ENCODE measurements around the gene IGSF10. TPM values are rescaled to one million over a fixed set of nuclear protein-coding genes. Genes with fewer than 3 reads are reported as not detected.

The IGSF10 gene
- total RNA-seq, 2 experiments from 2014 or later, result not detected

DNA sequence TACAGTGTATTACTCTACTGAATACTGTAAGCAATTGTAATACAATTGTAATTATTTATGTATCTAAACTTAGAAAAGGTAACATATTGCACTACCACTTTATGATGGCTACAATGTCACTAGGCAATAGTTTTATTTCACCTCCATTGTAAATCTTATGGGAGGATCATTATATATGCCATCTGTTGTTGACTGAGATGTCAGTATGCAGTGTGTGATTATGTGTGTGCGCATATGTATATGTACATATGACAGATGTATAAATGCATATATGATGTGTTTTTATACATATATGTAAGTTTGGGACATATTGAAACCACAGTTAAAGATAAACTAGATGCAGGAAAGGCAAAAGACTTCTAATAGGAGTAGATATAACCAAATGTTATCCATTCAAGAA lies 8.5 kb downstream of the IGSF10 start:
- CTCF ChIA-PET, result no interaction called here
- no peak for DNase-seq
- no peaks in the 10 kb centered on the region for H3K9me3 Mint-ChIP-seq
- intact Hi-C loops (cut with micrococcal nuclease), result no loop called here
- no peaks in the 10 kb centered on the region for H3K36me3 Mint-ChIP-seq
- POLR2A ChIA-PET, result no interaction called here
- H3K4me1 Mint-ChIP-seq (ENCODE audit: low read depth), result no peaks in the 10 kb centered on the region
- H3K27me3 Mint-ChIP-seq, result peaks cover 7% of the 10 kb centered on the region
- no peak overlapping the region for H3K27ac Mint-ChIP-seq
- no peak overlapping the region for H3K4me3 Mint-ChIP-seq

DNA sequence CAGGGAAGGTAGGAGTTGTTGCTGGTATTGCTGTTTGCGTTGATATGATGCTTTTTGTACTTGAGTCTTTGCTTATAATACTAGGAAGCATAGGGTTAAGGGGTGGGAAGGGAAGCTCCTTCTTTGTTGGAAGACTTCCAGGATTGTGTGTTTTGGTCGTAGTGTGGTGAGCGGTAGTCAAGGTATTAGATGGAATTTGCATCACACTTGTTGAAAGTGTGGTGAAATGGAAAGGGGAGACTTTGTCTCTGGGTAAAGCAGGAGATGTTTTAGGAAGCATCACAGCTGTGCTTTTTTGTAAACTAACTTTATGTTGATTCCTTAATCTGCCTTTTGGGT lies 14.9 kb downstream of the IGSF10 start:
- intact Hi-C loops (cut with micrococcal nuclease), result no loop called here
- Mint-ChIP-seq H3K4me1 (ENCODE audit: low read depth) (no peaks in the 10 kb centered on the region), H3K27me3 (peaks cover 15% of the 10 kb centered on the region), H3K27ac (no peak overlapping the region), H3K4me3 (no peak overlapping the region), H3K9me3 (no peaks in the 10 kb centered on the region), H3K36me3 (no peaks in the 10 kb centered on the region)
- ChIA-PET CTCF (no interaction called here), POLR2A (no interaction called here)
- DNase-seq, result no peak

DNA sequence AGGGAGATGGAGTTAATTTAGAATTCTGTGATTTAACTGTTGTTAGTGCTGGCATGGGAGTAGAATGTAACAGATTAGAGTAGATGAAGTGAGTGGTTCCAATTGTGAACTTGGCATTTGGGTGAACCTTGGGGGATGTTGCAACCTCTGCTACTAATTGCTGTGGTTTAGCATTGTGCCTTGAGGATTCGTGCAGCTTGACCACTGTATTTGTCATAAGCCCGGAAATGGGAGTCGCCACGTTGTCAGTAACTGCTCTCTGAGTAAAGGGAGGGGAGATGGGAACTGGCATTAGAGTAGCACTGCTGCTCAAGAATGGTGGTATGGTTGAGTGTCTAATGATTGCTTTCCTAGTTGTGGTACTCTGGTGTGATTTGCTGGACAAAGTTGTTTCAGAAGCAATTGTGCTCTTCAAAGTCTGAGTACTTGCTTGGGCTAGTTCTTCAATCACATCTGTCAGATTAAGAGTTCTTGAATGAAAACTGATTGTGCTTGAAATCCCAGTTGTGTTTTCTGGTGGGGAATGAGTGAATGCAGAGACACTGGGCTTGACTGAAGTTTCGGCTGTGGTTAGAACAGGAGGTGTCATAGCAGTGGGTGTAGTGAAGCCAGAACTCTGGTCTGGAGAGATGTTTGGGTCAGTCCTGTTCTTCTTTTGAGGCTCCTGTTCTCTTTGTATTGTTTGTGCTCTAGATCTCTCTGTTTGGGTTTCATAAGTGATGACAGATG lies 15.4 kb downstream of the IGSF10 start:
- Mint-ChIP-seq H3K27me3 (peaks cover 15% of the 10 kb centered on the region), H3K9me3 (no peaks in the 10 kb centered on the region), H3K4me3 (no peak overlapping the region), H3K4me1 (ENCODE audit: low read depth) (no peaks in the 10 kb centered on the region), H3K36me3 (no peaks in the 10 kb centered on the region), H3K27ac (no peak overlapping the region)
- intact Hi-C loops (cut with micrococcal nuclease), result no loop called here
- ChIA-PET CTCF (interaction anchor here (1.8 kb wide), 1 partner anchor 10 kb away, joined by 5 read pairs; no protein-coding TSS in a partner anchor), POLR2A (no interaction called here)
- DNase-seq, result no peak

DNA sequence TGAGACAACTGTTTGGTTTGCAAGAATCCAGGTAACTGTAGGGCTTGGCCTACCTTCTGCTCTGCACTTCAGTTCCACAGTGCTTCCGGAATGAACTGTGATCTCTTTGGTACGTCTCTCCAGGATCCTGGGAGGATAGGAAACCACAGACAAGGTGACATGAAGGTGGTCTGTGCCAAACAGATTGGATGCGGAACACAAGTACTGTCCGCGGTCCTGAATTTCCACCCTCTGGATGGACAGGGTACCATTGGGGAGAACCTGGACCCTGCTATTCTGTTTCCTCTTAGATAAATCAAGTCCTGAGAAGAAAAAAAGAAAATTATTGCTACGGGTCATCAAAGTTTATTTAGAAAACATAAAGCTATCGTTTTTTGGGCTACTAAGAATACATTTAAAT lies 17.3 kb downstream of the IGSF10 start:
- no peak overlapping the region for H3K4me3 Mint-ChIP-seq
- intact Hi-C loops (cut with micrococcal nuclease), result no loop called here
- no peaks in the 10 kb centered on the region for H3K36me3 Mint-ChIP-seq
- no peak for DNase-seq
- H3K9me3 Mint-ChIP-seq, result no peaks in the 10 kb centered on the region
- POLR2A ChIA-PET, result no interaction called here
- H3K4me1 Mint-ChIP-seq (ENCODE audit: low read depth), result no peaks in the 10 kb centered on the region
- CTCF ChIA-PET, result interaction anchor here (1.8 kb wide), 1 partner anchor 8 kb away, joined by 5 read pairs; no protein-coding TSS in a partner anchor
- H3K27me3 Mint-ChIP-seq, result peaks cover 12% of the 10 kb centered on the region
- no peak overlapping the region for H3K27ac Mint-ChIP-seq

DNA sequence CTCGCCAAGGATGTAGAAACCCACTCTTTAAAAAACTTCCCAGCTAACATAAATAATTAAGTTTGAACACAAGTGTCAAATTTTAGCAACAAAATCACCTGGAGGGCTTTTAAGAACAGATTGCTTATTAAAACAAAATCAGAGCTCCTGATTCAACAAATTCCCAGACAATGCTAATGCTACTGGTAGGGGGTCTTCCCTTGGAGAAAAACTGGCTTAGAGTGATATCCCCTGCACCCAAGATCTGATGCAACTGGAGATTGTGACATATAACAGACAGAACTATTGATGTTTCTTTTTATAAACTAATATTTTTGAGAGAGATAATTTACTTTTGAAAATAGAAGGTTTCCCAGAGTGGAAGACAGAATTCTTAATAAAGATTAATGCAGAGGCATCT lies 19.9 kb downstream of the IGSF10 start:
- Mint-ChIP-seq H3K27ac (no peak overlapping the region), H3K4me1 (ENCODE audit: low read depth) (no peaks in the 10 kb centered on the region), H3K9me3 (no peaks in the 10 kb centered on the region), H3K4me3 (no peak overlapping the region), H3K27me3 (peaks cover 2% of the 10 kb centered on the region), H3K36me3 (no peaks in the 10 kb centered on the region)
- POLR2A ChIA-PET, result no interaction called here
- CTCF ChIA-PET, result interaction anchor here (0.9 to 1.5 kb wide), 4 partner anchors 27 to 398 kb away, joined by 4 to 7 read pairs (median 4); no protein-coding TSS in a partner anchor
- DNase-seq, result no peak
- intact Hi-C loops (cut with micrococcal nuclease), result no loop called here

DNA sequence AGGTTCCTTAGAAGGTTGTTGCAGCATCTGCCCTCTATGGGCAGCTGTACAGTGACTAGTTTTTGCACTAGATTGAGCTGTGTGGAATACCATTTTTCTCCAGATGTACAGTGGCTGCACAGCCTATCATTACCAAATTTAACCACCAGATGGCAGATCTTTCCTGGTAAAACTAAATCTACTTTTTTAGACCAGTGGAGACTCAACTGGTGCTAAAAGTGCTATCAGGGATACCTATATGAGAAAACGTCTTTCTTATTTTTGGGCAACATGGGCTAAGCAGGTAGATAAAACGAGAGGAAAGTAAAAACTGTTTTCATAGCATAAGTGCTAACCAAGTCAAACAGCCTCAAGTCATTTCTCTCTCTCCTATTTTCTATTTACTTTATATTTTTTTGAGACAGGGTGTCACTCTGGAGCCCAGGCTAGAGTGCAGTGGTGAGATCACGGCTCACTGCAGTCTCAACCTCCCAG lies 21.2 kb downstream of the IGSF10 start:
- no peaks in the 10 kb centered on the region for H3K27me3 Mint-ChIP-seq
- H3K4me3 Mint-ChIP-seq, result no peak overlapping the region
- ChIA-PET POLR2A (no interaction called here), CTCF (interaction anchor here (0.6 to 2.1 kb wide), 9 partner anchors 10 to 526 kb away, joined by 3 to 13 read pairs (median 4); no protein-coding TSS in a partner anchor)
- DNase-seq, result no peak
- no peak overlapping the region for H3K27ac Mint-ChIP-seq
- H3K9me3 Mint-ChIP-seq, result no peaks in the 10 kb centered on the region
- intact Hi-C loops (cut with micrococcal nuclease), result loop anchor here (1.0 to 5.0 kb wide), 3 partner anchors 212 to 479 kb away; no protein-coding TSS in a partner anchor
- H3K36me3 Mint-ChIP-seq, result no peaks in the 10 kb centered on the region
- no peaks in the 10 kb centered on the region for H3K4me1 Mint-ChIP-seq (ENCODE audit: low read depth)

DNA sequence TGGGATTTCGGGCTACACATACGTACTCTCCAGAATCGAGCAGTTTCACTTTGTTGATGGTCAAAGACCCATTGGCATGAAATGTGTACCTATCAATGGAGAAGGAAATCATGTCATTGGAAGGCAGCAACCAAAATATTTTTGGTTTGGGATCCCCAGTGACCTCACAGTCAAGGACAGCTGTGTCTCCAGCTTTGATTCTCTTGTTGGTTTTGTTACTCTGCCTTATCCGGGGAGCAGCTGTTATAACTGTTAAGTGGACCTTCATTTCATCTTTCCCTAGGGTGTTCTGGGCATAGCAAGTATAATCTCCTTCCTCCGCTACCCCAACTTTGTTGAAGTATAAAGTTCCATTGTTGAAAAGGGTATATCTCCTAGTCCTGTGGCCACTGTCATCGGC lies 23.0 kb downstream of the IGSF10 start:
- ChIA-PET CTCF (interaction anchor here (1.0 to 2.1 kb wide), 5 partner anchors 29 to 481 kb away, joined by 3 to 13 read pairs (median 4); no protein-coding TSS in a partner anchor), POLR2A (no interaction called here)
- no peaks in the 10 kb centered on the region for H3K27me3 Mint-ChIP-seq
- no peaks in the 10 kb centered on the region for H3K4me1 Mint-ChIP-seq (ENCODE audit: low read depth)
- H3K36me3 Mint-ChIP-seq, result no peaks in the 10 kb centered on the region
- H3K4me3 Mint-ChIP-seq, result no peak overlapping the region
- DNase-seq, result no peak
- H3K27ac Mint-ChIP-seq, result no peak overlapping the region
- intact Hi-C loops (cut with micrococcal nuclease), result loop anchor here (5.0 kb wide), 1 partner anchor 211 kb away; no protein-coding TSS in a partner anchor
- no peaks in the 10 kb centered on the region for H3K9me3 Mint-ChIP-seq

DNA sequence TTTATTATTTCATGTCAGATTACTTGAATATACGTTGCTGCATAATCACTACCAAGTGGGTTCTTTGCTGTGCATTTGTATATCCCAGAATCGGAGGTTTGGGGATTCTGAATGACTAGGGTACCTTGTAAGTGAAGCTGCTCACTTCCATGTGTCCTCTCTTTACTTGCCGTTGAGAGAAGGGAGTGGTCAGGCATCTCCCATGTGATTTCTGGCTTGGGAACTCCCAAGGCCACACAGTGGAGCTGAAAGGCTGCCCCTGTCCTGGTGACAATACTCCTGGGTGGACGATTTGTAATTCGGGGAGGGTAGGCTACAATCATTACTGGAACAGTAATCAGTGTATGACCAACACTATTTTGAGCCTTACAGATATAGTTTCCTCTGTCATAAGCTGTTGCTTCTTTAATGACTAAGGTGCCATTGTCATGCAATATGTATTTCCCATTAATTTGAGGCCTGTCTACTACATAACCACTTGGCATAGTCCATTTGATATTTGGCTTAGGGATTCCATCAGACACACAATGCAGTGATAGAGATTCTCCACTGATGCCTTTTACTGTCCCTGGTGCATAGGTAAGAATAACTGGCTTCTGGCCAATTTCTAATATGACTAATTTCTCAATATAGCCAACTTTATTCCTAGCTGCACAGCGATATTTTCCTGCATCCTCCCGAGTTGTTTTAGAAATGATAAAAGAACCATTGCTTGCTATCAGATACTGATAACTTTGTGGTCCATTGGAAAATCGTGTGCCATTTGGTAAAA lies 24.0 kb downstream of the IGSF10 start:
- DNase-seq, result no peak
- Mint-ChIP-seq H3K9me3 (no peaks in the 10 kb centered on the region), H3K27me3 (no peaks in the 10 kb centered on the region), H3K27ac (no peak overlapping the region), H3K4me3 (no peak overlapping the region), H3K36me3 (no peaks in the 10 kb centered on the region), H3K4me1 (ENCODE audit: low read depth) (no peaks in the 10 kb centered on the region)
- ChIA-PET CTCF (interaction anchor here (1.0 to 1.3 kb wide), 3 partner anchors 30 to 482 kb away, joined by 3 to 5 read pairs (median 4); no protein-coding TSS in a partner anchor), POLR2A (no interaction called here)
- intact Hi-C loops (cut with micrococcal nuclease), result loop anchor here (5.0 kb wide), 1 partner anchor 210 kb away; no protein-coding TSS in a partner anchor

DNA sequence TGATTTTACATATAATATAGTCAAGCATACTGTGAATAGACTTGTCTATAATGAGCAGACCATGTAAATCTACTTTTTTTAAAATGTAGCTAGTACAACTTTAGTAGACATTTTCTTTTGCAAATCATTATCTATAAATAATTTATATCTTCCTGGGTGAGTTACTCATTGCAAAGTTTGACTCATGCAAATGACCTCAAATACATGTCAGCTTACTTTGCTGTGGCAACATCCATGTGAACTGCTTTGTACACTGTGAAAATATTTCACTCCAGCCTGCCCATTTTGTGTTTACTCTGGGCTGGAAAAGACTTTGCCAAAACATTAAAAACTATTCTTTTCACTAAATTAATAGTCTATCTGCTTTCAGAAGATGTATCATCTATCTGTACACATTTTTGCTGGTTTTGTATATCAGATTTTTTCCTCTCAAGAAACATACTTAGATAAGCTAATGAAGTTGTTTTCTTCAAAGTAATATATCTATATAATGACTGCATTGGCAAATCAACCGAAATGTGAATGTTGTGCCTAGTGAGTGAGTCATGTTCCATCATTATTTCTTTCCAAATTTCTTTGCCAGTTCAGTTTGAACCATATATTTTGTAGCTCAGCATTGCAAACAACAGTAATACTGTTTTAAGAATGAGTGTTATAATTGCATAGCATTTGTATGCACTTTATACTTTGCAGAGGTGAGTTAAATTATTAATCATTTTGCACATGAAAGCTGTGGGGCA lies 26.5 kb downstream of the IGSF10 start:
- ChIA-PET CTCF (interaction anchor here (1.4 kb wide), 1 partner anchor 206 kb away, joined by 3 read pairs; no protein-coding TSS in a partner anchor), POLR2A (no interaction called here)
- Mint-ChIP-seq H3K27me3 (peaks cover 1% of the 10 kb centered on the region), H3K36me3 (peaks cover 2% of the 10 kb centered on the region), H3K4me3 (no peak overlapping the region), H3K9me3 (no peaks in the 10 kb centered on the region), H3K4me1 (ENCODE audit: low read depth) (no peaks in the 10 kb centered on the region), H3K27ac (no peak overlapping the region)
- DNase-seq, result no peak
- intact Hi-C loops (cut with micrococcal nuclease), result no loop called here

DNA sequence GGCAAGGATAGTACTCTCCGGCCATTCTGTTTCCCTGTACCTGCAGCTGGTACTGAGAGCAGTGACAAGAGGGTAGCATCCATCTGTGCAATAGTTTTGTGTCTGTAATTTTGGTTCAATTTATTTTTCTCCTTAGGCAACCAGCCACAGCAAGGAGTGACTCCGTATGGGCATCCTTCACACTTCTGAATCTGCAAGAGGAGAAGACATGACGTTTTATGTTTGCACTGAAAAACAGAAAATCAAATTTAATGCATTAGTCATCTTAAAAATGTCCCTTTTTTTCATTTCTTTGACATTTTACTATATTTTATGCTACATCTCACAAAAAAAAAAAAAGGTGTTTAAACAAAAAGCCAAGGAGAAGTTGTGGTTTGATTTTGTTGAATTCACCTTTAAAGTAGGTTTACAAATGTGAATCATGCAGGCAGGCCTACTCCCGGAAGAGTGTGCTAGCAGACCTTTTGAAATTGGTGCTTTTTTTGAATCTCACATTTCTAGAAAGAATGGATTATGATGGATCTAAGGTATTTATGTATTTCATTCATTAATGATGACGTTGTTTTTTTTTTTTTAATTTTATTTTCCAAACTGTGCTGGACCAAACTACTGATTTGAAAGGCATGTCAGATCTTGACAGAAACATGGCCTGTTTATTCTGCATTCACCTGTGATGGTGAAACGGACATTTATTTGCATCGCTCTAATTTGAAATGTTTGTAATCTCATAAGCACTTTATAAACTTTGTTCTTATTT lies 28.1 kb downstream of the IGSF10 start:
- DNase-seq, result no peak
- Mint-ChIP-seq H3K36me3 (peaks cover 2% of the 10 kb centered on the region), H3K27ac (no peak overlapping the region), H3K27me3 (peaks cover 1% of the 10 kb centered on the region), H3K4me1 (ENCODE audit: low read depth) (no peaks in the 10 kb centered on the region), H3K4me3 (no peak overlapping the region), H3K9me3 (no peaks in the 10 kb centered on the region)
- ChIA-PET POLR2A (no interaction called here), CTCF (no interaction called here)
- intact Hi-C loops (cut with micrococcal nuclease), result no loop called here

DNA sequence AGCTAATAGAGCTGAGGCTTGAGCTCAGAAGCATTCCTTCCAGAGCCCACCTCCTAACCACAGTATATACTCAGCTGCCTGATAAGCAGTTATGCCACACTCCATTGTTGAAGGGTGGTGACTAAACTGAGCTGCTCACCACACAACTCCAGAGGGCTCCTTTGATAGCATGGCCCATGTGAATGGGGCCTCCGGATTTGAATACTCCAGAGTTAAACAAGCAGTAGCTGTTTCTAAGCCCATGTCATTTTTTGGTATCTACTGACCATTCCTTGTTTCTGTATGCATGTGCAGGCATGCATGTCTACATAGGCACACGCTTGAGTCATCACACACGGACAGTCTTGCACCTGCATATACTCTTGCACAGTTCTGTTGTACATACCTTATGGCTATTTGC lies 28.9 kb downstream of the IGSF10 start:
- H3K27me3 Mint-ChIP-seq, result peaks cover 1% of the 10 kb centered on the region
- DNase-seq, result no peak
- no peak overlapping the region for H3K27ac Mint-ChIP-seq
- no peak overlapping the region for H3K4me3 Mint-ChIP-seq
- CTCF ChIA-PET, result interaction anchor here (0.5 kb wide), 2 partner anchors 383 to 1221 kb away, joined by 3 read pairs; no protein-coding TSS in a partner anchor
- no peaks in the 10 kb centered on the region for H3K9me3 Mint-ChIP-seq
- intact Hi-C loops (cut with micrococcal nuclease), result no loop called here
- H3K36me3 Mint-ChIP-seq, result peaks cover 2% of the 10 kb centered on the region
- POLR2A ChIA-PET, result no interaction called here
- no peaks in the 10 kb centered on the region for H3K4me1 Mint-ChIP-seq (ENCODE audit: low read depth)
